ENCODE data around the gene RAD23B.
"Not testable (repeated sequence)": the region's sequence is repeated elsewhere in the genome, so short reads cannot be mapped to it uniquely, and the experiment has no call there.

The RAD23B gene

DNA sequence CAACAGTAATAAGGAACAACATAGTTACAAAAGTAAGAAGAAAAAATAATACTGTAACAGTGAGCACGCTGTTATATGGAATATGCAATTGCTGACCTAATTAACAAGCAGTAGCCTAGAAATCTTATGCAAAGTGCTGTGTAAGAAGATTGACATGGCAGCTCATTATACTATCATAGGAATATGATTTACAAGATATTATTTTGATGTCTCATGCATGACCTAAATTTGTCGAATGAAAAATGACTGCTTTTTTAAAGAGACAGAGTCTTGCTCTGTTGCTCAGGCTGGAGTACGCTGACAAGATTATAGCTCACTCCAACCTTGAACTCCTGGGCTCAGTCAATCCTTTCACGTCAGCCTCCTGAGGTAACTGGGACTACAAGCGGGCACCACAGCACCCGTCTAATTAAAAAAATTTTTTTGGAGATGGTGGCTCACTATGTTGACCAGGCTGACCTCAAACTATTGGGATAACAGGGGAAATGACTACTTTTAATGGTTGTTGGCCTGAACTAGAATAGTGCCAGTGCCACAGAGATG, 10.5 kb downstream of the RAD23B start:
- no peak for DNase-seq (ENCODE audit: low spot score)

DNA sequence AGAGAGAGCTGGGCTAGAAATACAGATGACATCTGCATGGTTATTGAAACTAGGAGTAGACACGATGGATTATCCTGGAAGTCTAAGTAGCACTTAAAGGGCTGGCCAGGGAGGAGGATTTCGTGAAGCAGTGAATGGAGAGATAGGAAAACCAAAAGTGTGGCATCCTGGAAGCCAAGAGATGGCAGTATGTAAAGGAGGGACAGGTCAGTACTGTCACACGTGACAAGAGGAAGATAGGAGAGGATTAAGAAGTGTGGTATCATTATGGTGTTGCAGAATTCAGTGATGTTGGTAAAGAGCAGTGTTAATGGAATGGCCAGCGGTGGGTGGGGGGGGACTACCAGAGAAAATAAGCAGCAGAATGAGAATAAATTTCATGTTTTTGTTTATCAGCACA, 11.7 kb downstream of the RAD23B start:
- no peak for DNase-seq (ENCODE audit: low spot score)

DNA sequence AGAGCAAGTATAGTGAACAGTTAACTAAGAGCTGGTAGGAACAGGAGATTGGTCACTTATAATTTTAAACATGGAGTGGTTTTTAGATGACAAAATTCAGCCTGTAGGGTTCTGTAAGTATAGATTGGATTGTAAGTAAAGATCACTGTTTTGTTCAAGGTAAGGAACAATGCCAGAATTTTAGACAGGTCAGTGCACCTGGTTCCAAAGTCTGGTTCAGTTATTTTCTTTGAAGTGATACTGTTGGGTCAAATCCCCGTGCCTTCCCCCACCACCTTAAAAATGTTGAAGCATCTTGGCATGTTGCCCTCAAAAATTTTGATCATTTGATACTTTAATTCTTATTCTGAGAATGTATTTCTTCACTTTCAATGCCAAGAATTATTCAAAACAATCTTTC, 12.9 kb downstream of the RAD23B start:
- DNase-seq (ENCODE audit: low spot score) = no peak

DNA sequence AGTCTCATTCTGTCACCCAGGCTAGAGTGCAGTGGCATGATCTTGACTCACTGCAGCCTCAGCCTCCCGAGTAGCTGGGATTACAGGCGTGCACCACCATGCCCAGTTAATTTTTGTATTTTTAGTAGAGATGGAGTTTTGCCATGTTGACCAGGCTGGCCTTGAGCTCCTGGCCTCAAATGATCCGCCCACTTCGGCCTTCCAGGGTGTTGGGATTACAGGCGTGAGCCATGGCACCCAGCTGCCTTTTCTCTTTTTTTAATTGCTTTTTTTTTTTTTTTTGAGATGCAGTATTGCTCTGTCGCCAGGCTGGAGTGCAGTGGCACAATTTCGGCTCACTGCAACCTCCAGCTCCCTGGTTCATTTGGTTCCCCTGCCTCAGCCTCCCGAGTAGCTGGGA, 13.5 kb downstream of the RAD23B start:
- DNase-seq (ENCODE audit: low spot score) = not testable (repeated sequence)

DNA sequence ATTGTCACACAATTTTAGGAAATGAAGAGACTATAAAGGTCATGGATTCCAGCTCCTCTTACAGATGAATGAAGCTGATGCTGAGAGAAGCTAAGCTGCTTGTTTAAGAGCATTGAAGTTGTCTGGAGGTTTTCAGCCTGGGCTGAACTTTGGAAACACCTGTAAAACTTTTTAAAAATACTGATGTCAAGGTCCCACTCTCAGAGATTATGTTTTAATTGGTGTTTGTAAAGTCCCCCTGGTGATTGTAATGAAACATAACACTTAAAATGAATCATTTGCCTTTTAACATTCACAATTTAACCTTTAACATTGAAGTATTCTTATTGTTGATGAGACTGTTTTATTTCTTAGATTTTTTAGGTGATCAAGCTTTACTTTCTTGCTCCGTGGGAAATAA, 16.4 kb downstream of the RAD23B start:
- no peak for DNase-seq (ENCODE audit: low spot score)

DNA sequence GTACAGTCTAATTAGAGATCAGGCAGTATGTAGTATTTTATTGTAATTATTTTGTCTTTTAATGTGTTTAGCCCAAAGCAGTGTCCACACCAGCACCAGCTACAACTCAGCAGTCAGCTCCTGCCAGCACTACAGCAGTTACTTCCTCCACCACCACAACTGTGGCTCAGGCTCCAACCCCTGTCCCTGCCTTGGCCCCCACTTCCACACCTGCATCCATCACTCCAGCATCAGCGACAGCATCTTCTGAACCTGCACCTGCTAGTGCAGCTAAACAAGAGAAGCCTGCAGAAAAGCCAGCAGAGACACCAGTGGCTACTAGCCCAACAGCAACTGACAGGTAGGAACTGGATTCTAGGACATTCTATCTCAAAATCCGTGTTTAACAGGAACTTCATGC, 23.2 kb downstream of the RAD23B start:
- DNase-seq (ENCODE audit: low spot score) = no peak

DNA sequence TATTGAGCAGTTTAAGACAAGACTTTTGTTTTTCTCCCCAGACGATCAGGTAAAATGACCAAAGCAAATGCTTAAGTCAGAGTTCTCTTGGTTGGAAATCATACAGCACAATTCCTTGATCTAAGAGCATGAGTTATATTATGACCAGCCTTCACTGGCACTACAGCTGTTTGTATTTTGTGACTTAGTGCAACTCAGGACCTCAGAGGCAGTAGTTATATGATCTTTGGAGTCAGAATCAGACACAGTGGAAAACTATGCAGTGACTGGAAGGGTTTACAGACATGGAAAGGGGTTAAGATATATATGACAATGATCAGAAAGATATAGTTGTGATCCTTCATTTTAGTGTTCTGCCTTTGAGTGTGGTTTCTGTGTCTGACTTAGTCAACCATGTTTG, 24.3 kb downstream of the RAD23B start:
- DNase-seq (ENCODE audit: low spot score) = no peak

DNA sequence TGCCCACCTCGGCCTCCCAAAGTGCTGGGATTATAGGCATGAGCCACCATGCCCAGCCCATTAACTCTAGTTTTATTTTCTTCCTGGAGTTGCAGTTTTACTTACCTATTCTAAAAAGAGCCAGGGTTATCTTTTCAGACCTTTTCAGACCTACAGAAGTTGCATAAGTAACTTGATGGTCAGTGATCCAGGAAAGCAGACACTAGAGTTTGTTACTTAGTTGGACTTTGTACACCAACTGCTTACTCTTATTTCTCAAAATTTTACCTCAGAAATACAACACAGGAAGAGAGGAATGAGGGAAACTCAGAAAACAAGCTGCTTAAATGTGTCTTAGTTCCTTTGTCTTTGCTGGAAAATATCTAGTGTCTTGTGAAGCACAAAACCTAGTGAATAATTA, 25.4 kb downstream of the RAD23B start:
- no peak for DNase-seq (ENCODE audit: low spot score)

DNA sequence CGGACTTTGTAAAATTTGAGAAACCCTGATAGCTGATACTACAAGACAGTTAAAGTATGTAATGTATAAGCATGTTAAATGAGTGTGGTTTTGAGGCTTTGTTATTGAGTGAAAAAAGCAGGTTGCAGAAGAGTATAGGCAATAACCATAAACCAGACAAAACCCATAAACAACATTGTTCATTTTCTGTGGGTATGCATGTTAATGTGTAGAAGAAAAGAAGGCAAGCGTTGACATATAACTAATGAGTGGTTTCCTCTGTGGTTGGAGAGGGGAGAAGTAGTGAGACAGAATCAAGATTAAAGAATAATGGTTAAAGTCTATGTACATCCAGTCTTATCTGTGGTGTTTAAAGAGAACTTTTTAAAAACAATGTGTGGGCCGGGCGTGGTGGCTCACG, 26.2 kb downstream of the RAD23B start:
- no peak for DNase-seq (ENCODE audit: low spot score)

DNA sequence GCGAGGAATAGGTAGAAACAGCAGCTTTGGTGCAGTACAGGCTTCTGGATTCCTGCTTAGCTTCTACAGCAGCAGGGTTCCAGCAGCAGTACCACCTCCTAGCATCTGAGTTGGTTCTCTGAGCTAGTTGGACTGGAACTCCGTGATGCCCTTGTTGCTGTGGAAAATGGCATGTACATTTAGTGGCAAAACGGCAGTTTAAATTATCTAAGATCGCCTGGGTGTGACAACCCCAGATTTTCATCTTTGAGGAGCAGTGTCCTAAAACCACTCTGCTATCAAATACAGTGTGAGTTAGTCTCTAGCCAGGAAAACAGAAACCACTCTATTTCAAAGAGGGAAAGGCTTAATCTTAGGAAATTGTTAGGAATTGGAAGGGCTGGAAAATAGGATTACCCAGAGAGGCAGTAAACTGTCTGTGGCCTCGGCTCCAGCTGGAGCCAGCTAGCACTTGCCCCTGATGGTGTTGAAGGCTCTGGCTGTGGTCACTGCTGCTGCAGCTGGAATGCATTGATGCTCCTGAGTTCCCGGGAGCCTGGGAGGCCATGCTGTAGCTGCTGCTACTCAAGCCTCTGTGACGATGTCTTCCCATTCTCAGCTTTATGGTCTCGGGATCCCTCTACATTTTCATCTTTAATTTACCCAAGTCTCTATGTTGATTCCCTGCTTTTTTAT, 29.4 kb downstream of the RAD23B start:
- DNase-seq (ENCODE audit: low spot score) = no peak

DNA sequence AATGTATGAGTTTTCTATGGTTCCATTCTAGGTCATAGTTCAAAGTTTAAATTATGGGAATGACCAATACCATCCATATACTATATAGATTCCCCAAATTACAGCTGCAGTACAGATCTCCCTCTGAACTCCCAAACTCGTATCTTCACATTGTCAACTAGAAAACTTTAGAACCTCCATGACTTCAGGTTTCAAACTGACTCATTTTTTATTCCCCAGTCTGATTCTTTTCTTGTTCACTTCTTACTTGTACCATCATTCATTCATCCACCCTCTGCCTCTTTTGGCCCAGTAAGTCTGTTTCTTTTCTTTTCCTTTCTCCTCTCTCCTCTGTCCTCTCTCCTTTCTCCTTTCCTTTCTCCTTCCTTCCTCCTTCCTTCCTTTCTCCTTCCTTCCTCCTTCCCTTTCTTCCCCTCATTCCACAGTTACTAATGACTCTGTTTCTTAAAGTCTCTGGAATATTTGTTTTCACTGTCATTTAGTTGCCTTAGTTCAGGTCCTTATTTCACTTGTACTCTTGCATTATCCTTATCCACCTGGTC, 30.5 kb downstream of the RAD23B start:
- DNase-seq (ENCODE audit: low spot score) = no peak

DNA sequence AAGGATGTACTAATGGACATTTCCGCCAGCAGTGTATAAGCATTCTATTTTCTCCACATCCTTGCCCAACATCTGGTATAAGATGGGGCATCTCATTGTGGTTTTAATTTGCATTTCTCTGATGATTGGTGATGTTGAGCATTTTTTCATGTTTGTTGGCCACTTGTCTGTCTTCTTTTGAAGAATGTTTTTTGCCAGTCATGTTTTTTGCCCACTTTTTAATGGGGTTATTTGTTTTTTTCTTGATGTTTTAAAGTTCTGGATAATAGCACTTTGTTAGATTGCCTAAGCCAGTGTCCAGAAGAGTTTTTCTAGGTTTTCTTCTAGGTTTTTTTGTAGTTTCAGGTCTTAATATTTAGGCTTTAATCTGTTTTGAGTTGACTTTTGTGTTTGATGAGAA, 31.7 kb downstream of the RAD23B start:
- no peak for DNase-seq (ENCODE audit: low spot score)

DNA sequence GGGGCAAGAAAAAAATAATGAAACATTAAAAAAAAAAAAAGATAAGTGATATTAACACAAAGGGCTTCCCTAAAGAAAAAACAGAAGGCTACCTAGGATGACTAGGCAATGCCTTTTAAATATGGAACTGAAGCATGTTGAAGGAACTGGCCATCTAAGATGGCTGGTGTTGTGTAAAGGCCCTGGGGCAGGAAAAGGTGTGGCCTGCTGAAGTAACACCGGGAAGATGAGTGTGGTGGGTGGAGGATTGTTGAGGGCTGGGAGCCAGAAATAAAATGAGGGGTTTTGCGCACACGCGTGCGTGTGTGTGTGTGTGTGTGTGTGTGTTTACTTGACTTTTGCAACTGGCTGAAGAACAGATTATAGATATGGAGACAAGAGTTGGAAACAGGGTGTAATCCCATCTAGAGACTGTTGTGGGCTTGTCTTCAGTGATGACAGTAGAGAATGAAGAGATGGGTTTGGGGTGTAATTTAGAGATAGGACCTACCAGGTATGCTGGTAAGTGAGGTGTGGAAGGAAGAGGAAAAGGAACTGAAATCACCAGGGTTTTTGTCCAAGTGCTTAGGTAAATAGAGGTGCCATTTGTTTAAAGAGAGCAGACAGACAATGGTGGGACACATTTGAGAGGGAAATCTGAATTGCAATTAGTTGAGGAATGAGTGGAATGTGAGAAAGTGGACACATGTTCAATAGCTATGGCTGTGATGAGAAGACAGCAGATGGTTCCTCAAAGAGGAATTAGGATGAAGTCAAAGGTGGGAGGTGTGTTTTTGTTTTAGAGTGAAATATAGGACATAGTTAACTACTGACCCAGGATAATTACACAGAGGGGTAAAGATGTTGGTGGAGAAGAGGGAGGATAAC, 33.9 kb downstream of the RAD23B start:
- DNase-seq (ENCODE audit: low spot score) = no peak

DNA sequence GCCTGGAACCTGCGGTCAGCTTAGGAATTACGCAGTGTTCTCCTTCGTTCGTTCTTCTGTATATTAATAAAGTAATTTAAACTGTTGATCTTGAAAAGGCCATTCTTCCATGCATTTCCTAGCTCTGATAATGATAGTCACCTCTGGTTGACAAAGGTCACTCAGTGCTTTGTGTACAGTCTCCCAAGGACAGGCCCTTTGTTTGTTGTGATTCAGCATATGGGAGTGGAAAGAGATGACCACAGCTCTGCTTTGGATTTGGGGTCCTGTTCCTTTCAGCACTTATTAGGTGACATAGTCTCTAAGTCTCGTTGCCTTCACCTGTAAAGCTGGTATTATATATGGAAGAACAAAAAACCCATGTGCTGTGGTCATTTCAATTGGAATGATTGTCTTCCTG, 39.6 kb downstream of the RAD23B start:
- DNase-seq (ENCODE audit: low spot score) = no peak

DNA sequence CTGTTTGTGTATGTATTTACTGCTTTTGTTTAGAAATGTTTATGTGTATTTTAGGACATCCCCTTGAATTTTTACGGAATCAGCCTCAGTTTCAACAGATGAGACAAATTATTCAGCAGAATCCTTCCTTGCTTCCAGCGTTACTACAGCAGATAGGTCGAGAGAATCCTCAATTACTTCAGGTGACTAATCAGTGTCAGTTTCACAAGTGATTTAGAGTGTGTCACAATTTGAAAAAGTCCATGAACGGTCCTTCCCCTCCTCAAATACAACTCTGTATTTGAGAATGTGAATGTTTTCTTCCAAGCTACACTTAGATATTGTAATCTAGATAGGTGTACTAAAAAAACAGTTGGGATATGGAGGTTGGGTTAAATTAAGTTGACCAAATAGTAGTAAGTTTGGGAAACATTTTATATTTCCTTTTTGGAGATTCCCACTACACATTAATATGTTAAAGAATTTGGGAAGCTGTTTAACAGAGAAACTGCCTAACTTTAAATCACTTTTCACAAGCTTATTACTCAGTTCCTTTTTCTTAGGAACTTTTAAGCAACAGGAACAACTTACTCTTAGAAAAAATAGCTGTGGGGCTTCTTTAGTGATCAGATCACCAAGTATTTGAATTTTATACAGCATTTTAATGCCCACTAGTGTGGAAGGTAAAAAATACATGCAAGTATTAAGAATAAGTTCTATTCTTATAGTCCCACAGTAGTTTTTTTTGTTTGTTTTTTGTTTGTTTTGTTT, 40.9 kb downstream of the RAD23B start:
- no peak for DNase-seq (ENCODE audit: low spot score)

DNA sequence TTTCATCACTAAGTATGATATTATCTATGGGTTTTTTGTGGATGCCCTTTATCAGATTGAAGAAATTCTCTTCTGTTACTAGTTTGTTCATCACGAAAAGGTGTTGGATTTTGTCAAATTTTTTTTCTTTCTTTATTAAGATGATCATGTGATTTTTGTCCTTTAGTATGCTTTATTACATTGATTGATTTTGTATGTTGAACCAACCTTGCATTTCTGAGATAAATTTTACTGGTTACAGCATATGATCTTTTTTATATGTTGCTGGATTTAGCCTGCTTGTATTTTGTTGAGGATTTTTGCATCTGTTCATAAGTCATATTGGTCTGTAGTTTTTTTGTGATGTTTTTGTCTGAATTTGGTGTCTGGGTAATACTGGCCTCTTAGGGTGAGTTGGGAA, 42.8 kb downstream of the RAD23B start:
- DNase-seq (ENCODE audit: low spot score) = no peak

DNA sequence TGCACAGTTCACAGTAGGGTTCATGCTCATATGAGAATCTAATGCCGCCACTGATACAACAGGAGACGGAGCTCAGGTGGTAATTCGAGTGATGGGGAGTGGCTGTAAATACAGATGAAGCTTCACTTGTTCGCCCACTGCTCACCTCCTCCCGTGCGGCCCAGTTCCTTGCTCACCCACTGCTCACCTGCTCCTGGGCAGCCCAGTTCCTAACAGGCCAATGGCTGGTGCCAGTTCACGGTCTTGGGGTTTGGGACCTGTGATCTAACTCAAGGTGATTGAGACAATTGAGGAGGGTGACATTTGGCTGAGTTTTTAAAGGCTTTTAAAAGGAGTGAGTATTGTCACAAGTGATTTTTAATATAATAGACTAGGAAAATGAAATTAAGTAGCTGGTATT, 45.4 kb downstream of the RAD23B start:
- DNase-seq (ENCODE audit: low spot score) = no peak

DNA sequence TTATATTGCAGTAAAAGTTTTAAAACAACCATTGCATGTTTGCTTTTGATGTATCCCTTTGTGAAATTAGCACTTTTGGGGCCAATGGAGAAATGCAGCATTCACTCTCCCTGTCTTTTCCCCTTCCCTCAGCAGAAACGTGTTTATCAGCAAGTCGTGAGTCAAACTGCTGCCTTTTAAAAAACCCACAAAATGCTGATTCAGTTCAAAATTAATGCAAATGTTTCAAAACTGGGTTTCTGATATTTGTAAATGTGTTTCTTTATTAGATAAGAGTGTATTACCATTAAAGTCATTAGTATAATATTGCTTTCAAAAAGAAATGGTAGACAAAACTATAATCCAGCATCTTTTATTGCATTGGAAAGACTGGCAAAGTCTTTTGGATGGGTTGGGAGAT, 47.3 kb downstream of the RAD23B start:
- no peak for DNase-seq (ENCODE audit: low spot score)

DNA sequence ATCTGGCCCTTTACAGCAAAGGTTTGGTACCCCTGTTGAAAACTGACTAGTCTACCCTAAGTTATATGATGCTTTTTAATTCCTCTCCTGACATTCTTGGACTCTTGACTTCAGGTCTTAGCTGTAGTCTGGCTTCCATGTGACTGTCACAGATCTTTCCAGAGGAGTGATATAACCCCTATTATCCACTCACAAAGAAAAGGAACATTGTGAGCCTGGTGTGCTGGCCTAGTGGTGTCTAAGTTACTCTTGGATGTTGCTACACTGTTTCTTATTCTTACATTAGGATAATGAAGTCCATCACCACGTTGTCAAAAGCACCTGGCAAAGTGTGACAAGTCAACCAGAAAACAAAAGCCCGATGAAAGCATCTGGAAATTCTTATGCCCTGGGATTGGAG, 49.8 kb downstream of the RAD23B start:
- no peak for DNase-seq (ENCODE audit: low spot score)

DNA sequence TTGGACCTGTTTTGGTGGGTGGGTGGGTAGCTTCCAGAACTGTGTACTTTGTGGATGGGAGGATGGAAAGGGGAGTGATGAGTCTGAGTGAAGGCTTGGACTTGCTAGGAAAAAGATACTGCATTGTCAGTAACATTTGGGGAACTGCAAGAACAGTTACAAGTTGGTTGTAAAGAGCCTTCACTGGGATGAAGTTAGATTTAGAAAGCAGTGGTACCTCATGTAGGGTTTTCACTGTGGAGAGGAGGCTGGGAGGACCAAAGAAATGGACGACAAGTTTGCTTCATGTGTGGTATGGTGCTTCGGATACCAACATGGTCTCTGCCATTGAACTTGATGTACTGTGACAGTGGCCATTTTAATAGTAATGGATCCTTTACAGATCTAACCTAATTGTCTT, 50.3 kb downstream of the RAD23B start:
- no peak for DNase-seq (ENCODE audit: low spot score)

DNA sequence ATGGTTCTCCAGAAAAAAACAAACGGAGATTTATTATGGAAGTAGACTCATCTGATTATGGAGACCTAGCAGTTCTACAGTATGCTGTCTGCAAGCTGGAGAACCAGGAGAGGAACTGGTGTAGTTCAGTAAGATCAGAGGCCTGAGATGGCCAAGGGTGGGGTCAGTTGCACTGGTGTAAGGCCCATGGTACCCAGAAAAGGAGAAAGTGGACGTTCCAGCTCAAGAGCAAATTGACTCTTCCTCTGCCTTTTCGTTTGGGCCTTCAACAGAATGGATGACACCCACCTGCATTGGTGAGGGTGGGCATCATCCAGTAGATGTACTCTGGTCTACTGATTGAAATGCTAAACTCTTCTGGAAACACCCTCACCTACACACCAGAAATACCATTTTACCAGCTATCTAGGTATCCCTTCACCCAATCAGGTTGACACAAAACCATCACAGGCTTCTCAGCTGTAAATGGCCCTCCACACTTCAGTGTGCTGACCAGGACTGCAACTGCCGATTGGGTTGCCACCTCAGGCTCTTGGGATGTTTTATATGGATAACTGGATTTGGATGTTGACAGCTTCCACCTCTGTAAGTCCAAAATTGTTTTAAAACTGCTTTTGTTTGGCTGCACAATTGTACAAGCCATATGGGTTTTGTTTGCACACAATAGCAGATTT, 51.2 kb downstream of the RAD23B start:
- no peak for DNase-seq (ENCODE audit: low spot score)

DNA sequence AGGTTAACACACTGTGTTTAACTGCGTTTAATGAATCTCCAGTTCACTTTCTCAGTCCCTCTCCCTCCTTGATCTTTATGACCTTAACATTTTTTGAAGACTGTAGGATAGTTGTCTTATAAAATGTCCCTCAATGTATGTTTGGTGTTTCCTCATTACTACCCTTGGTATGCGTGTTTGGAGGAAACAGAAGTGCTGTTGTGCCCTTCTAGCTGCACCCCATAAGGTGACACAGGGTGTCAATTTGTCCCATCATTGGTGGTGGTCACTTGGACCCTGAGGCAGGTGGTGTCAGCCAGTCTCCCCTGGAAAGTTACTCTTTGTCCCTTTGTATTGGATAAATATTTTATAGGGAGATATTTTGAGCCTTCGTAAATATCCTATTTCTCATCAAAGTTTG, 52.3 kb downstream of the RAD23B start:
- no peak for DNase-seq (ENCODE audit: low spot score)
